HG03378 (cell line): ENCODE data around the gene SOX11.

Source experiments
- ATAC-seq: cut with Tn5 transposase; IDR thresholded peaks from one replicate; pipeline ENCODE4 v1.9.1; 2021; ENCODE audit warnings: mild to moderate bottlenecking, moderate library complexity; ENCODE audit not compliant: unreplicated experiment

Gene SOX11

GRCh38 chr2:5691221-5691984 lies 781 bp upstream of the SOX11 start:
- no peak for ATAC-seq

- ATAC-seq = no peak
Measured at GRCh38 chr2:5692561-5693286, 540 bp downstream of the SOX11 start.

GRCh38 chr2:5693287-5694201 lies 1.4 kb downstream of the SOX11 start:
- no peak for ATAC-seq

- ATAC-seq = no peak
Measured at GRCh38 chr2:5694306-5694705, 2.1 kb downstream of the SOX11 start.

GRCh38 chr2:5695654-5696403 lies 3.6 kb downstream of the SOX11 start:
- no peak for ATAC-seq

- ATAC-seq = no peak
Measured at GRCh38 chr2:5696404-5696944, 4.3 kb downstream of the SOX11 start.

GRCh38 chr2:5696945-5697521 lies 4.8 kb downstream of the SOX11 start:
- no peak for ATAC-seq

- no peak for ATAC-seq
Measured at GRCh38 chr2:5697562-5697961, 5.4 kb downstream of the SOX11 start.

GRCh38 chr2:5698134-5698533 lies 6.0 kb downstream of the SOX11 start:
- ATAC-seq = no peak

- ATAC-seq = no peak
Measured at GRCh38 chr2:5699963-5700362, 7.8 kb downstream of the SOX11 start.

- no peak for ATAC-seq
Measured at GRCh38 chr2:5700551-5700950, 8.4 kb downstream of the SOX11 start.

- ATAC-seq = no peak
Measured at GRCh38 chr2:5701266-5701665, 9.1 kb downstream of the SOX11 start.

- no peak for ATAC-seq
Measured at GRCh38 chr2:5703166-5703565, 11.0 kb downstream of the SOX11 start.

- no peak for ATAC-seq
Measured at GRCh38 chr2:5705490-5705889, 13.3 kb downstream of the SOX11 start.

- ATAC-seq = no peak
Measured at GRCh38 chr2:5706717-5707455, 14.7 kb downstream of the SOX11 start.

GRCh38 chr2:5710615-5711014 lies 18.4 kb downstream of the SOX11 start:
- no peak for ATAC-seq

GRCh38 chr2:5713101-5713500 lies 20.9 kb downstream of the SOX11 start:
- ATAC-seq = no peak

- no peak for ATAC-seq
Measured at GRCh38 chr2:5719629-5720334, 27.6 kb downstream of the SOX11 start.

GRCh38 chr2:5720426-5720825 lies 28.2 kb downstream of the SOX11 start:
- ATAC-seq = no peak
